GM12801 (cell line): Measurements from ENCODE around the gene FOXC1.

Experiments
- CTCF ChIP-seq: IDR thresholded peaks from one replicate; pipeline ENCODE4 v1.5.1; 2011; ENCODE audit warnings: control low read depth; ENCODE audit not compliant: insufficient read length; ENCODE audit errors: extremely low read depth

The FOXC1 gene

GRCh38 chr6:1640476-1640875 is 30.8 kb downstream of the FOXC1 start:
- TF ChIP-seq CTCF = no peak

- no peak for TF ChIP-seq CTCF
Measured at GRCh38 chr6:1641343-1641885, 31.7 kb downstream of the FOXC1 start.

GRCh38 chr6:1643111-1643510 is 33.4 kb downstream of the FOXC1 start:
- TF ChIP-seq CTCF = no peak

GRCh38 chr6:1643830-1644445 is 34.2 kb downstream of the FOXC1 start:
- no peak for TF ChIP-seq CTCF

GRCh38 chr6:1644516-1645060 is 34.9 kb downstream of the FOXC1 start:
- no peak for TF ChIP-seq CTCF

- no peak for TF ChIP-seq CTCF
Measured at GRCh38 chr6:1645466-1646185, 35.9 kb downstream of the FOXC1 start.

- TF ChIP-seq CTCF = no peak
Measured at GRCh38 chr6:1651362-1651761, 41.6 kb downstream of the FOXC1 start.
